ENCODE data around the gene TERT.

Gene TERT

GRCh38 chr5:1222621-1223277, 72.1 kb downstream of the TERT start:
- no peak for FAIRE-seq
- no peak for DNase-seq (ENCODE audit: insufficient read length, low spot score)

- FAIRE-seq: no peak
- DNase-seq (ENCODE audit: insufficient read length, low spot score): no peak
Observed at GRCh38 chr5:1222147-1222546, 72.7 kb downstream of the TERT start.

- FAIRE-seq (no peak), DNase-seq (ENCODE audit: insufficient read length, low spot score) (no peak)
Observed at GRCh38 chr5:1221721-1222120, 73.1 kb downstream of the TERT start.

- no peak for FAIRE-seq
- DNase-seq (ENCODE audit: insufficient read length, low spot score): no peak
Observed at GRCh38 chr5:1220831-1221230, 74.0 kb downstream of the TERT start.

- no peak for FAIRE-seq
- no peak for DNase-seq (ENCODE audit: insufficient read length, low spot score)
Observed at GRCh38 chr5:1220351-1220750, 74.5 kb downstream of the TERT start.

- no peak for DNase-seq (ENCODE audit: insufficient read length, low spot score)
- no peak for FAIRE-seq
Observed at GRCh38 chr5:1219768-1220100, 75.1 kb downstream of the TERT start.

- DNase-seq (ENCODE audit: insufficient read length, low spot score): no peak
- FAIRE-seq: no peak
Observed at GRCh38 chr5:1219098-1219767, 75.6 kb downstream of the TERT start.

- DNase-seq (ENCODE audit: insufficient read length, low spot score): no peak
- FAIRE-seq: no peak
Observed at GRCh38 chr5:1218351-1219080, 76.4 kb downstream of the TERT start.

- DNase-seq (ENCODE audit: insufficient read length, low spot score): no peak
- no peak for FAIRE-seq
Observed at GRCh38 chr5:1217596-1218206, 77.2 kb downstream of the TERT start.

GRCh38 chr5:1216918-1217295, 78.0 kb downstream of the TERT start:
- no peak for DNase-seq (ENCODE audit: insufficient read length, low spot score)
- FAIRE-seq: no peak

GRCh38 chr5:1216211-1216917, 78.5 kb downstream of the TERT start:
- no peak for FAIRE-seq
- no peak for DNase-seq (ENCODE audit: insufficient read length, low spot score)

- FAIRE-seq (no peak), DNase-seq (ENCODE audit: insufficient read length, low spot score) (no peak)
Observed at GRCh38 chr5:1215320-1216096, 79.4 kb downstream of the TERT start.

GRCh38 chr5:1214936-1215220, 80.0 kb downstream of the TERT start:
- FAIRE-seq (no peak), DNase-seq (ENCODE audit: insufficient read length, low spot score) (no peak)

- FAIRE-seq (no peak), DNase-seq (ENCODE audit: insufficient read length, low spot score) (no peak)
Observed at GRCh38 chr5:1214163-1214935, 80.5 kb downstream of the TERT start.

GRCh38 chr5:1213508-1214162, 81.2 kb downstream of the TERT start:
- DNase-seq (ENCODE audit: insufficient read length, low spot score) (no peak), FAIRE-seq (no peak)

- no peak for FAIRE-seq
Observed at GRCh38 chr5:1212881-1213280, 82.0 kb downstream of the TERT start.

GRCh38 chr5:1212271-1212670, 82.6 kb downstream of the TERT start:
- DNase-seq (ENCODE audit: insufficient read length, low spot score) (no peak), FAIRE-seq (no peak)

More at GRCh38 chr5:1212881-1213280, 82.0 kb downstream of the TERT start:
- DNase-seq (ENCODE audit: insufficient read length, low spot score): no peak

GRCh38 chr5:1211701-1212100, 83.2 kb downstream of the TERT start:
- FAIRE-seq (no peak), DNase-seq (ENCODE audit: insufficient read length, low spot score) (no peak)

GRCh38 chr5:1210832-1211251, 84.0 kb downstream of the TERT start:
- no peak for FAIRE-seq

More at GRCh38 chr5:1210832-1211251, 84.0 kb downstream of the TERT start:
- no peak for DNase-seq (ENCODE audit: insufficient read length, low spot score)

Data from GM19239 (cell line).